Peyer's patch (tissue), 4 donors: Measurements from ENCODE around the gene MARK4.

Source experiments
- POLR2A ChIP-seq, 2 donors: fragments of 450-650 bp; IDR thresholded peaks; one replicate each; pipeline ENCODE4 v1.5.1; 2017; ENCODE audit warnings: antibody characterized with exemption in 2 of 2, mild to moderate bottlenecking in 2 of 2, moderate library complexity in 2 of 2
- TF ChIP-seq, protein P1 (sequence below), 6 experiments: fragments of 450-650 bp in 4 of 6; fragments of 200-600 bp in 2 of 6; sonication (generic) in 1 of 6; IDR thresholded peaks; one replicate each; pipeline ENCODE4 v1.5.1; 2017 to 2019; ENCODE audit warnings: antibody characterized with exemption in 6 of 6, mild to moderate bottlenecking in 3 of 6, moderate library complexity in 1 of 6

DNA sequence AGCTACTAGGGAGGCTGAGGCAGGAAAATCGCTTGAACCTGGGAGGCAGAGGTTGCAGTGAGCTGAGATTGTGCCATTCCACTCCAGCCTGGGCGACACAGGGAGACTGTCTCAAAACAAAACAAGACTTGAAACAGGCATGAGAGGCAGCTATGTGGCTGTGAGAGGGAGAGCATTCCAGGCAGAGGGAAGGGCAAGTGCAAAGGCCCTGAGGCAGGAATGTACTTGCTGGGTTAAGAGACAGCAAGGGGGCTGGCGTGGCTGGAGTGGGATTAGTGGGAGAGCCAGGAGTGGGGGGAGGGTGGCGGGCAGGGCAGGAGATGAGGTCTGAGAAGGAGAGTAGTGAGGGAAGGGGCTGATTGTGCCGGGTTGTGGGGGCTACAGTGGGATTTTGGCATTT is 27.2 kb upstream of the MARK4 start:
- TF ChIP-seq, protein P1, sequence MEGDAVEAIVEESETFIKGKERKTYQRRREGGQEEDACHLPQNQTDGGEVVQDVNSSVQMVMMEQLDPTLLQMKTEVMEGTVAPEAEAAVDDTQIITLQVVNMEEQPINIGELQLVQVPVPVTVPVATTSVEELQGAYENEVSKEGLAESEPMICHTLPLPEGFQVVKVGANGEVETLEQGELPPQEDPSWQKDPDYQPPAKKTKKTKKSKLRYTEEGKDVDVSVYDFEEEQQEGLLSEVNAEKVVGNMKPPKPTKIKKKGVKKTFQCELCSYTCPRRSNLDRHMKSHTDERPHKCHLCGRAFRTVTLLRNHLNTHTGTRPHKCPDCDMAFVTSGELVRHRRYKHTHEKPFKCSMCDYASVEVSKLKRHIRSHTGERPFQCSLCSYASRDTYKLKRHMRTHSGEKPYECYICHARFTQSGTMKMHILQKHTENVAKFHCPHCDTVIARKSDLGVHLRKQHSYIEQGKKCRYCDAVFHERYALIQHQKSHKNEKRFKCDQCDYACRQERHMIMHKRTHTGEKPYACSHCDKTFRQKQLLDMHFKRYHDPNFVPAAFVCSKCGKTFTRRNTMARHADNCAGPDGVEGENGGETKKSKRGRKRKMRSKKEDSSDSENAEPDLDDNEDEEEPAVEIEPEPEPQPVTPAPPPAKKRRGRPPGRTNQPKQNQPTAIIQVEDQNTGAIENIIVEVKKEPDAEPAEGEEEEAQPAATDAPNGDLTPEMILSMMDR (IDR thresholded peaks at IDR 0.05) = no peak
- no peak for TF ChIP-seq POLR2A (IDR thresholded peaks at IDR 0.05)
